B cell (primary cell): ENCODE results near the gene LDHAL6B.

Source experiments
- EZH2 ChIP-seq: IDR thresholded peaks from 2 replicates; pipeline ENCODE4 v1.6.1; 2012; ENCODE audit warnings: borderline replicate concordance, low read depth, mild to moderate bottlenecking, moderate library complexity, low read length; ENCODE audit not compliant: insufficient read depth, poor library complexity, severe bottlenecking
- TF ChIP-seq, protein P1 (sequence below): fragments of 200-600 bp; IDR thresholded peaks from one replicate; pipeline ENCODE4 v1.8.0; 2022; ENCODE audit warnings: antibody characterized with exemption, mild to moderate bottlenecking

DNA sequence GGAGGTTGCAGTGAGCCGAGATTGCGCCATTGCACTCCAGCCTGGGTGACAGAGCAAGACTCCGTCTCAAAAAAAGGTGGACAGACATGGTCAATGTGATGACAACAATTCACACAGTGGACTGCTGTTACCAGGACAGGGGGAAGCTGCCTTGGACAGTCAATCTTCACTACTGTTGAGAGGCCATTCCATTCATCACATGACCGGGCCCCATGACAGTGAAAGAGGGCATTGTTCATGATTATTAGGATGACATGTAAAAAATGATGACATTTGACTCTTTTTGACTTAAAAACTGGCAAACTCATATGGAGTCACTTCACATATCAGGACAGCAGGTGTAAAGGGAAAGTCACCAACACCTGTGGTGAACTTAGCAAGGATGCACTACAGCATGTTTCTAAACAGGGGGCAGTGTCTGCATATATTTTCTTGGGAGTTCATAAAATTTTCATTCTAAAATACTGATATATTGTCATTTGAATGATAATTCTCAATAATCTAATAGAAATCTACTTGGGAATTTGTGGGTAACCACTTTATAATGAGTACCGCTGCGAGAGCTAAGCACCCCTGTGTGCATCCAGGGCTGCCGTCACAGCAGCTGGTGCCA is 34.2 kb upstream of the LDHAL6B start:
- TF ChIP-seq, protein P1, sequence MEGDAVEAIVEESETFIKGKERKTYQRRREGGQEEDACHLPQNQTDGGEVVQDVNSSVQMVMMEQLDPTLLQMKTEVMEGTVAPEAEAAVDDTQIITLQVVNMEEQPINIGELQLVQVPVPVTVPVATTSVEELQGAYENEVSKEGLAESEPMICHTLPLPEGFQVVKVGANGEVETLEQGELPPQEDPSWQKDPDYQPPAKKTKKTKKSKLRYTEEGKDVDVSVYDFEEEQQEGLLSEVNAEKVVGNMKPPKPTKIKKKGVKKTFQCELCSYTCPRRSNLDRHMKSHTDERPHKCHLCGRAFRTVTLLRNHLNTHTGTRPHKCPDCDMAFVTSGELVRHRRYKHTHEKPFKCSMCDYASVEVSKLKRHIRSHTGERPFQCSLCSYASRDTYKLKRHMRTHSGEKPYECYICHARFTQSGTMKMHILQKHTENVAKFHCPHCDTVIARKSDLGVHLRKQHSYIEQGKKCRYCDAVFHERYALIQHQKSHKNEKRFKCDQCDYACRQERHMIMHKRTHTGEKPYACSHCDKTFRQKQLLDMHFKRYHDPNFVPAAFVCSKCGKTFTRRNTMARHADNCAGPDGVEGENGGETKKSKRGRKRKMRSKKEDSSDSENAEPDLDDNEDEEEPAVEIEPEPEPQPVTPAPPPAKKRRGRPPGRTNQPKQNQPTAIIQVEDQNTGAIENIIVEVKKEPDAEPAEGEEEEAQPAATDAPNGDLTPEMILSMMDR = no peak
- no peak for TF ChIP-seq EZH2
